HK-2 (cell line): ENCODE results near the gene CENPT.
"Not testable (repeated sequence)": the region's sequence is repeated elsewhere in the genome, so short reads cannot be mapped to it uniquely, and the experiment has no call there.

Experiments used
- DNase-seq: peaks from one replicate; pipeline ENCODE4 v3.0.0-alpha.2; 2018; ENCODE audit not compliant: unreplicated experiment

Gene CENPT

DNA sequence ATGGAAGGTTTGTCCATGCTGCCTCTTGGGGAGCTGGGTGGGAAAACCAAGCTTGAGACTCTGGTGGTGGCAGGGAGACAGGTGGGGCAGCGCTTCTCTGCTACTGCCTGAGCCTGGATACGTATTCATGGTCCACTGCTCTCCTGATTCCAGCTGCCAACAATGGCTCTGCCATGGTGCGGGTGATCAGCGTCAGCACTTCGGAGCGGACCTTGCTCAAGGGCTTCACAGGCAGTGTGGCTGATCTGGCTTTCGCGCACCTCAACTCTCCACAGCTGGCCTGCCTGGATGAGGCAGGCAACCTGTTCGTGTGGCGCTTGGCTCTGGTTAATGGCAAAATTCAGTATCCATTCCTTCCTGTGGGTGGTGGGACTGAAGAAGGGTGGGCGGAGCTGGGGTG is 29.6 kb upstream of the CENPT start:
- no peak for DNase-seq

DNA sequence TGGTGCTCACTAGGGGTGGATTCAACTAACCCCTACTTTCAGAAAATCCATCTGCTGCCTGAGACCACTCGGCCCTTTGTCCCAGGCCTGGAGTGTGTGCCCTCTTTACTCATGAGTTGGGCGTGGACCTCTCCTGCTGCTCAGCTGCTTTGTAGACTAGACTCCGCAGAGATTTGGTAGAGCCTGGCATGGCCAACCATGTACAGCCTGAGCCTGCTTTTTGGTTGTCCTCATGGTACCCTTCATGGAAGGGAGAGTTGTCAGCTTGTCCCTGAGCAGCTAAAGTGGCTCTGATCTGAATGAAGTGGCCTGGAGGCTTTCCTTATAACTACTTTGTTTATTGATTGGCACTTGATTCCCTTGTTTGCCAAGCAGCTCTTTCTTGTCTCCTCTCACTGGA is 26.9 kb upstream of the CENPT start:
- DNase-seq, result no peak

DNA sequence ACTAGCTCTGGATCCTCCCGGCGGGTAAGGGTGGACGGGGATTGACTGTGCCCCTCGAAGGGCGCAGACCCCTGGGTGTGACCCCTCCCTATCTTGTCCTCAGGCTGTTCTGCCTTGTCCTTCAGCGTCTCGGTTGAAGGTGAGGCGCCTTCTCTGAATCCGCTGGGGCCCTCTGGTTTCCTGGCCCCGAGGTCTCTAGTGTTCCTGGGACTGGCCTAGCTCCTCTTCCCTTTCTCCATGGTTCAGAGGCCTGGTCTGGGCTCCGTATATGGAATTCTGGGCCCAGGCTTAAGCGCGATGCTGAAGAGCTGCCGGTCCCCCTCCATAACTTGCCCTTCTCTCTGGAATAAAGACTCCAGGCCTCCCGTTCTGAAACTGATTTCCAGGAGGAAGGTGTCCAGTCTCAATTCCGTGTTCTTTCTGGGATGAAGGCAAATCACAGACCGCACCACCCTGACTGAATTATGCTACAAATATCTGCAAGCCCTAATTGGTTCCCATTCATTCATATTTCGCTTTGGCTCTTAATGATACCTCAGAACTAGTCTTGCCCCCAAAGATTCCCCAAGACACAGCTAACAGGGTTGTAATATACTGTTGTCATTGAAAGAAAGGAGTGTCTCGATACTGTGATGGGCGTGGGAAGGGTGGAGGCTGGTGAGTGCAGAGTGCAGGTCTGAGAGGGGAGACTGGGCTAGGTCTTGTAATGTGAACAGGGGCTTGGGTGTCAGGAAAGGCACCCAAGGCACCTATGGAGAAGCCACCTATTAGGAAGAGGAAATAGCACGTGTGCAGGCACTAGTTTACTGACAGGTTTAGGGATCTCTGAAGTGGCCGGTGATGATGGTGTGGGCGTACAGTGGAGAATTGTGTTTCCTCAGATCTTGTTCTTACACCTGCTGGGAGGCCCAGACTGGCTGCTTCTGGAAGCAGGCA is 26.2 kb upstream of the CENPT start:
- no peak for DNase-seq

DNA sequence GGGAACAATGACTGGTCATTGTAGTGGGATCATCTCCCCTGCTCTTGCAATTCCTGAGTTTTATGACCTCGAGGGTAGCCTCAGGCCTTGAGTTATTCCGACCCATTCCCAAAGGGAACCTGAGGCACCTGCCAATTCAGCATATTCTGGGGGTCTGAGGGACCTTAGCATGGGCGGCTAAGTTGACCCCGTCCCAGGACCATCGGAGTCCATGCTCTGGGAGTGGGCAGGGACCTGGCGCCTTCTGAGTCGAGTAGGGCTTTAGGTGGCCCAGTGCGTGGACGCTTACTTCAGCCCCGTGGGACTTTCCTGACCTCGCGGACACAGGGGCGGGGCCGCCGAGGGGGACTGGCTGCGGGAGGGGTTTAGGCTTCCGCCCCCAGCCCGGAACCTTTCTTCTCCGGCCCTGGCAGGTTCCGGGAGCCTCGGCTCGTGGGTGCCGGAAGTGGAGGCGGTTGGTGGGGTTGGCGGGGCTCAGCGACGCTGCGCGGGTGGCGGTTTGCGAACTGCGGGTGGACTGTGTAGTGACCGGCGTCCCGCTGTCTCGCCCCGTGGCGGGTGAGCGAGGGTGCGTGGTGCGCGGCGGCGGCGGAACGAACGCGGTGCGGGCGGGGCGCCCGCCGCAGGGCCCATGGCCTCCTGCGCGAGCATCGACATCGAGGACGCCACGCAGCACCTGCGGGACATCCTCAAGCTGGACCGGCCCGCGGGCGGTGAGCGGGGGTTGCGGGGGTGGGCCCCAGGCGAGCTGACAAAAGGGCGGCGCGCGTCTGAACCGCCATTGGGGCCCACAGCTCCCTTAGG is 25.3 kb upstream of the CENPT start, which contains the start of gene EDC4:
Gene EDC4 (plus strand): TSS at position 422 of the 804 bp plus-strand sequence. CDS start 210 bp downstream, at position 632.
- peak; percentile 91 for DNase-seq

DNA sequence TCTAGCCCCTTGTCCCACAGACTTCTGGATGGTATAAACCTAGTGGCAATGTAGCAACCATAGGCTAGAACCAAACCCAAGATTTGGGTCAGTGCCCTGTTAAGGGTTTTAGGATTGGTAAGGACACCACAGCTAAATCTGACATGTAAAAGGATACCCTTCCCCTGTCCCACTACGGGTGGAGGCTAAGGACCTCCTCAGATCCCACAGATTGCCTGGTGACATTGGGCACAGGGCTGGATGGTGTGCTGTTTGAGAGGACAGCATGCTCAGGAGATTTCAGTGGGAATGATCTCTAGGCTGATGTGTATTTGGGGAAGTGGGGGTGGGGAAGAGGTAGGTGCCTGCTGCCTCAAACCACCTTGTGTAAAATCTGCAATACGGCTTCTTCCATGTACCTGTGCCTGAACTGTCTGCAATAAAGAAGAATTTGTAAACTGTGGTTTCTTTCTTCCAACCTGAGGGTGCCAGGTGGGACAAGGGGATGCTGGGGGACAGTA is 24.7 kb upstream of the CENPT start:
- DNase-seq, result no peak

DNA sequence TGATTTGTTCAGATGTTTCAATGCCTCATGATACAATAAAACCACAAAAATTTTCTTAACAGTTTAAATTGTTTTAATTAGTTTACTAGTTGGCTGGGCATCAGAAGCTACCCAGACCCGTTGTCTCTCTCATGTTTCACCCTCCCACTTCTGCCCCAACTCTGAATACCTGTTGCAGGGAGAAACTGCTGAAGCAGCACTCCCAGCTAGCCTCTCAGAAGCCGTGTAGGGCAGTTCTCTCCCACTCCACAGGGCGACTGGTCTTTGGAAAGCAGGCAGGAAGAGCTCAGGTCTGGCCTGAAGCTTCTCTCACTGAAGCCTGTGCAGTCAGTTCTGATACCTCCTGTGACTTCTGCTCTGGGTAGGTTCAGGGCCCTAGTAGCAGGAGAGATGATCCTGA is 23.8 kb upstream of the CENPT start:
- no peak for DNase-seq

DNA sequence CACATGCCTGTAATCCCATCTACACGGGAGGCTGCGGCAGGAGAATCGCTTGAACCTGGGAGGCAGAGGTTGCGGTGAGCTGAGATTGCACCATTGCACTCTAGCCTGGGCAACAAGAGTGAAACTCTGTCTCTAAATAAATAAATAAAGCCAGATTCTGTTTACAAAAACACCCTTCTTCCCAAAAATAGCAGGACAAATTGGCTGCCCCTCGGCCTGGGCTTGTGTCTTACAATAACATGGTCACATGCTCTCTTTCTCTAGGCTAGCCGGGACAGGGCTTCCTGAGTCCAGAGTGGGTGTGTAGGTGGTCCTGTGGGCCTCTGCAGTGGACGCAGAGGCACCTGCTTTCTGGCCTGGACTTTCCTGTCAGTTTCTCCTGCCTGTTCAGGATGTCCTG is 22.2 kb upstream of the CENPT start:
- no peak for DNase-seq

DNA sequence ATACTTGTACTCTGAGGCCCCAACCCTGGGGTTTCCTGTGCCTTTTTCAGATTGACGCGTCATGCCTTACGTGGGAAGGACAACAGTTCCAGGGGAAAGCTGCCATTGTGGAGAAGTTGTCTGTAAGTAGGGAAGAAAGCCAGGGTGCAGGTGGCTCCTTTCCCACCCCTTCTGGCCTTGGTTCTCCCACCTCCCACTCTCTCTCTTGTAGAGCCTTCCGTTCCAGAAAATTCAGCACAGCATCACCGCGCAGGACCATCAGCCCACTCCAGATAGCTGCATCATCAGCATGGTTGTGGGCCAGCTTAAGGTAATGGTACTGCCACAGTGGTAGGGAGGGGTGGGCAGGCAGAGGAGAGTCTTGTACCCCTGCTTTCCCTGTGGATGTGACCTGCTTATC is 20.8 kb upstream of the CENPT start:
- DNase-seq, result no peak

DNA sequence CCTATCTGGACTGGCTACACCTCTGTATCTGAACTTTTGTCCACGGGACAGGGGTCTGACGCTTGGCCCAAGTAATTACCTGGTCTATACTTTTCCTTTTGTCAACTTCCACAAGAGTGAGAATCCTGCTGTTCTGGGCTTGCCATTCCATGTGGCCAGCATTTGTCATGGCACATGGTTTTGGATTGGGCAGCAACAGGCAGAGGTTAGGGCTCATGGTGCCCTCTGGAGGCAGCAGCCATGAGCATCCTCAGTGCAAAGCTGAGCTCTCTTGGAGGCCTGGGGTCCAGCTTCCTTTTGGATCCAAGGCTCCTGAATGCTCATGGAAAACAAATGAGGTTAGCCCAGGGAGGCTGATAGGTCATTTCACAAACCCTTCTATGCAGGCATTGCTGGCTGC is 17.8 kb upstream of the CENPT start:
- no peak for DNase-seq

DNA sequence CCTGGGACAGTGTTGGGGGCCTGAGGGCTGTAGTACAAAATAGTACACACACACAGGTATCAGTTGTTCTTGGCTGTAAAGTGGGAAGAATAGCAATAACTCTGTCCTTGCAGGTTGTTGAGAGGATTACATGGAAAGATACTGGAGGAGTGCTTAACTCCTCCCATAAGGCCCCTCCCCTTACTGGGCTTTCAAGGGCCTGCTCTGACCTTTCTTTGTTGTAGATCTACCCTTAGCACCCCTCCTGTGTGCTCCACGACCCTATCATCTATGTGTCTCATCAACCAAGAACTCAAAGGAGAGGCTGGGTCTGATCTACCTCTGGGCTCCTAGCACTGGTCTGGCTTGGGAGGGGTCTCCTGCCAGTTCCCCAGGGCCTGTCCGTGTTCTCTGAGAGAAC is 17.1 kb upstream of the CENPT start:
- no peak for DNase-seq

DNA sequence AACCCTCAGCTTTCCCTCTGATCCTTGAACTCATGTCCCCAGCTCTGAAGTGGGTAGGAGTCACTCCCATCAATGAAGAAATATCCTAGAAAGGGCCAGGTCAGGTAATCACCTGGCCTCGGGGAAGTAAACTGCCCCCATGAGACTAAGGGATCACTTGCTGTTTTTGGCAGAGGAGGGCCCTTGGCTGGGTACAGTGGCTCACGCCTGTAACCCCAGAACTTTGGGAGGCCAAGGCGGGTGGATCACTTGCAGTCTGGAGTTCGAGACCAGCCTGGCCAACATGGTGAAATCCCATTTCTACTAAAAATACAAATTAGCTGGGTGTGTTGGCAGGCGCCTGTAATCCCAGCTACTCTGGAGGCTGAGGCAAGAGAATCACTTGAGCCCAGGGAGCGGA is 16.6 kb upstream of the CENPT start:
- DNase-seq, result not testable (repeated sequence)

DNA sequence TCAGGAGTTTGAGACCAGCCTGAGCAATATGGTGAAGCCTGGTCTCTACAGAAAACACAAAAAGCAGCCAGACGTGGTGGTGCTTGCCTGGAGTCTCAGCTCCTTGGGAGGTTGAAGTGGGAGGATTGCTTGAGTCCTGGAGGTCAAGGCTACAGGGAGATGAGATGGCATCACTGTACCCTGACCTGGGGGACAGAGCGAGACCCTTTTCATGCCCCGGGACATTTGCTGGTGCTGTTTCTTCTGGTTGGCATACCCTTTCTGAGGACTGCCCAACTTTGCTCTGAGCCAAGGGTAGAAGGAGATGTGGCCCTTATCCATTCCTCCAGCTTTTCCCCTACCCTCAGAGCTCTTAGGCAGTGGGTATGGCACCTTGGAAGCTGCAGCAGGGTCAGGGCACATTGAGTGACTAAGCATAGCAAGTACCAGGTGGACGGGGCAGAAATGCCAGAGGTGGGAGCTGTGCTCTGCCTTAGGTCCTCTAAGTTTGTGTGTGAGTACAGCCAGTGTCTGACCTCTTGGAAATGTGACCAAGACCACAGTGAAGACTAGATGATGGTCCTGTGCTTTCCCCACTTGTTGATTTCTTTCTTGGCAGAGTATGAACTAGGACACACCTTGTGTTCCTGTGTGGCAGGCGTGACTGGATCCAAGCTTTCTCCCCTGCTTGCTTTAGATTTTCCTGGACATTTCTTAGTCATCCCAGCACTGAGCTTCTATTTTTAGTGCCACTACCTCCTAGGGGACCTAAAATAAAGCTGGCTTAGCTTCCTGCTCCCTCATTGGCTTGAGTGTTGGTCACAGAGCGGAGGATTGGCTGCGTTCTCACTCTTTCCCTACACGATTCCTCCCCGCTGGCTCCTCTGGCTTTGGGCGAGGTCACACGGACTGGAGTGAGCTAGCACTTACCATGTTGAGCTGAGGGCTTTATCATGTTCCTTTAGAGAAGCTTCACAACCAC is 15.4 kb upstream of the CENPT start:
- DNase-seq, result no peak

DNA sequence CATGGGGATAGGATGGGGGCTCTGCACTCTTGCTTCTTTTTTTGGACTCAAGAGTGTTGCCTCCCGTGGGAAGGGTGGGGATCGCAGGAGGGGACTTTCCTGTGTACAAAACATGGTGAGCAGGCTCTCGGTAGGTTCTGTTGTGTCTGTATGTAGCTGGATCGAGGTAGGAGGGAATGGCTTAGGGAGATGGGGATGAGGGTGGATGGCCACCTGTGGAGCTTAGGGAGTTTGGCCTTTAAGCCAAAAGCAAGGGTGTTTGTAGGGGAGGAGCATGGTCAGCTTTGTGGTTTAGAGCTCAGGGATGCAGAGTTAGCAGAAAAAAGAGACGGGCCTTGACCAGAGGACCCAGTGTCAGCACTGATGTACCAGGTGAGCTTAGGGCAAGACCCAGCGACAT is 14.4 kb upstream of the CENPT start:
- no peak for DNase-seq

DNA sequence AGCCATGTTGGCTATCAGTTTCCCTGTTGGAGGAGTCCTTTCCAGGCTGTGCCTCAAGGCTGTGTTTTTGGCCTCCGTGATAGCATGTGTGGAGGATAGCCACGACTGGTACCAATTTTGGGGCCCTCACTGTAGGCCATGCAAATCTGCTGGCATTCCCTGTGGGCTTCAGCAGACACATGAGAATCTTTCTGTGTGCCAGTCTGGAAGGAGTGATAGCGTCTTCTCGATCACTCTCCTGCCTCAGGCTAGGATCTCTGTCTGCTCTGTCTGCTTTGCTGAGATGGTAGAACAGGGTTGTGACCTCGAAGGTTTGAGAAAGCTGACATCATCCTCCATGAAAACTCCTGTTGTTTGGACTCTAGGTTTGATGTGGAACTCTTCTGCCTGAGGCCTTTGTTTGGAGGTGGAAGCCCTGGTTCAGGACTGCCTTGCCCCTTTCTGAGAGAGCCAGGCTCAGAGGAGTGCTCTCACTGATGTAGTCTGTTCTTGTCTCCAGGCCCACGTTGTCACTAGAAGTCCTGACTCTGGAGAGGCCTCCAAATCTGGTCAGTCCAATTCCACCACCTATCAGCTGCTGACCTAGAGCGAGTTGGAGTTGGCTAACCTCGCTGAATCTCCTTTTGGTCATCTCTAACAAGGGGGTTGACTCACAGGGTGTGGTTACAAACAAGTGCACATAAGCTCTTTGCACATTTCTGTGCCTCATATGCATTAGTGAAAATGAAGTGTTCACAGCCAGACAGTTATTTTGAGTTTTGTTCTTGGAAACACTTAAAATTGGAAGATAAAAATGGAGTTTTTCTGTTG is 13.3 kb upstream of the CENPT start:
- no peak for DNase-seq

DNA sequence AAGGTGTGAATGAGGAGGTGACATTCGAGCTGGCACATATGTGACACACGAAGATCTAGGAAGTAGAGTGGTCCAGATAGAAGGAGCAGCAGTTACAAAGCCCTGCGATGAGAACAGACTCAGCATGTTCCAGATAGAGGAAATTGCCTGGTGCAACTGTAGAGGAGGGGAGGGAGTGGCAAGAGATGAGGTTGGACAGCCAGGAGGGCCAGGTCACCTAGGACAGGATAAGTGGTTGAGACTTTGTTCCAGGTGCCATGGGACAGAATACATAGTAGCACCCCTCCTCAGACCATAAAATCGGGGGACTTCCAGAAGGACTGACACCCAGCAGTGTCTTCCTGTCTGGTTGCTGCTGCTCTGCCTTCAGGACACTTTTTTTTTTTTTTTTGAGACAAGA is 11.0 kb upstream of the CENPT start:
- no peak for DNase-seq

DNA sequence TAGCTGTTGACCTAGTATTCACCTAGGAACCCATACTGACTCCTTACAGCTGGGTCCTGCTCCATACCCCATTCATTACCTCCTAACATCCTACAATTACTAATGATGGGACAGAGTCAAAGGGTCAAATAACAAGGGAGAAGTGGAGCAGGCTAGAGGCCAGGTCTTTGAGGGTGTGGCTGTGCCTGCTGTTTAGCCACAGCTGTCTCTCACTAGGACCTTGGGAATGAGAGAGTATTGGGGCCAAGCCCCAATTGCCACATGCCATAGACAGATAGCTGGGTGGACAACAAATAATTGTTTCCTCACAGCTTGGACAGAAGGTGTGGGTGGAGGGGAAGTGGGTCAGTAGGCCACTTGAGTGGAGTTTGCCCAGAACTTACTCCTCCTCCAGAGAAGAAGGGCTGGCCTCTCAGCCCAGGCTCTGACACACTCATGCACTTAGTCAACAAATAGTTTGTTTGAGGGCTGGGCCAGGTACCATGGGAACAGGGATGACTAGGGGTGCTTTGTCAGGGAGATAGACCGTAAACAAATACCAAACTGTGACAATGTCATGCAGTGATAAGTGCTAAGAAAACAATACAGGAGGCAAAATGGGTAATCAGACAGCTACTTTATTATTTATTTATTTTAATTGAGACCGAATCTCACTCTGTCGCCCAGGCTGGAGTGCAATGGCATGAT is 10.2 kb upstream of the CENPT start:
- DNase-seq, result peak; percentile 83

DNA sequence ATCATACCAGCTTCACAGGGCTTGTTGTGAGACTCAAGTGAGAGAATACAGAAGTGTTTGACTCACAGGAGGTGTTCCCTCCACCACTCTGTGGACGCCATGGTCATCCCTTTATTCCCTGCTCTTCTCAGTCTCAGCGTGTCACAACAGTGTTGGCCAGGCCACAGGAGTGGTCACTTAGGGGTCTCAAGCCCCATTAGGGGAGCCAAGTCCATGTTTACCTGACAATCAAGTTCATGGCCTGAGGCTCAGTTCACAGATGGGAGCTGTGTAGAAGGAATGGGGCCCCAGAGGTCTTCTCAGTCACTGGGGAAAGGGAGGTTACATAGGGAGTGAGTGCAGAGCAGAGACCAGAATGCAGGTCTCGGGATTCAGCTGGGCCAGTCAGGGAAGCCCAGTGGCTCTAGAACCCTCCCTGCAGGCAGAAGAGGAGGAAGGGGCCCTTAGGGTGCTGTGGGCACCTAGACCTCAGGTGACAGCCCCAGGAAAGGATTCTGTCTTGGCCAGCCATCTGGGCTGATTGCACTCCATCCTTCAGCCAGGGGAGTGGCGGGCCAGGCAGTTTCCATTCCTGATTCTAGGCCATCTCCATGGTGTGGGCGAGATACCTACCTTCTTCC is 9.5 kb upstream of the CENPT start:
- no peak for DNase-seq

DNA sequence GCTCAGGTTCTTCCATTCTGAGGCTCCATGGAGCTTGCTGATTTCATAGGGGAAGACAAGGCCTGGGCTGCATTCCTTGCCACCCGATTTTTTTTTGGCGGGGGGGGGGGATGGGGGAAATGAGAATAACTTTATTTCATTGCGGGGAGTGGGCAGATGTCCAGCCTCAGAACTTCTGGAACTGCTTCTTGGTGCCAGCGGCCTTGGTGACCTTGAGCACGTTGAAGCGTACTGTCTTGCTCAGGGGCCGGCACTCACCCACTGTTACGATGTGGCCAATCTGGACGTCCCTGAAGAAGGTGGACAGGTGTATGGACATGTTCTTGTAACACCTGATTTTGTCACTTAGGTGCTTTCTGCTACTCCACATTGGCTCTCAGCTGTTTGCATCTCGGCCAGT is 8.3 kb upstream of the CENPT start:
- no peak for DNase-seq

DNA sequence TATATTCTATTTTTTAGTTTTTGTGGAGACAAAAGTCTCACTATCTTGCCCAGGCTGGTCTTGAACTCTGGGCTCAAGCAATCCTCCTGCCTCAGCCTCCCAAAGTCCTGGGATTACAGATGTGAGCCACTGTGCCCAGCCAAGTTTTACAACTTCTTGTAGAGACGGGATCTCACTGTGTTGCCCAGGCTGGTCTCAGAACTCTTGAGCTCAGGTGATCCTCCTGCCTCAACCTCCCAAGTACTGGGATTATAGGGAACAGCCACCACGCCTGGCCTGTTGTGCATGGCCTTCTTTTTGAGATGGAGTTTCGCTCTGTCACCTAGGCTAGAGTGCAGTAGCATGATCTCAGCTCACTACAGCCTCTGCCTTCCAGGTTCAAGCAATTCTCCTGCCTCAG is 6.2 kb upstream of the CENPT start:
- no peak for DNase-seq

DNA sequence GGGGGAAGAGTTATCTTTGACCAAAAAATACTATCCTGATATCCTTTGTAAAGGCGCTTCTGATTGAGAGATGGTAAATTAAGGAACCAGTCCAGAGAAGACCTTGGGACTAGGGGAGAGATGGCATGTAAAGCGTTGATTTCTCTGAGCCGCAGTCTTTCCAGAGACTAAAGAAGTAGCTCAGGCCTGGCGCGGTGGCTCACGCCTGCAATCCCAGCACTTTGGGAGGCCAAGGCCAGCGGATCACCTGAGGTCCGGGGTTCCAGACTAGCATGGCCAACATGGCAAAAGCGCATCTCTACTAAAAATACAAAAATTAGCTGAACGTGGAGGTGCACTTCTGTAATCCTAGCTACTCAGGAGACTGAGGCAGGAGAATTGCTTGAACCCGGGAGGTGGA is 625 bp upstream of the CENPT start:
- no peak for DNase-seq
